Nephron progenitor cell (in vitro differentiated cells): Measurements from ENCODE around the gene ITIH1.

Source experiments
- DNase-seq: peaks from one replicate; pipeline ENCODE4 v3.0.0; 2021
- H3K27ac Mint-ChIP-seq: 2 replicates; pipeline ENCODE4 v1.8.0; 2021; ENCODE audit warnings: mild to moderate bottlenecking, moderate library complexity, mixed read lengths
- H3K27me3 Mint-ChIP-seq: 2 replicates; pipeline ENCODE4 v1.8.0; 2021; ENCODE audit warnings: mild to moderate bottlenecking, low read depth, mixed read lengths; ENCODE audit not compliant: poor library complexity
- H3K36me3 Mint-ChIP-seq: 2 replicates; pipeline ENCODE4 v1.8.0; 2021; ENCODE audit warnings: low read depth, mixed read lengths
- H3K4me1 Mint-ChIP-seq: 2 replicates; pipeline ENCODE4 v1.8.0; 2021; ENCODE audit warnings: mixed read lengths
- H3K4me3 Mint-ChIP-seq: 2 replicates; pipeline ENCODE4 v1.8.0; 2021; ENCODE audit warnings: mild to moderate bottlenecking, moderate library complexity, mixed read lengths
- H3K9me3 Mint-ChIP-seq: 2 replicates; pipeline ENCODE4 v1.8.0; 2021; ENCODE audit warnings: mild to moderate bottlenecking, moderate library complexity, mixed read lengths
- CTCF ChIP-seq: fragments of 200-600 bp; sonication (generic); IDR thresholded peaks from 2 replicates; pipeline ENCODE4 v1.5.0; 2021; ENCODE audit warnings: antibody characterized with exemption

Gene ITIH1

GRCh38 chr3:52777959-52778805, 783 bp downstream of the ITIH1 start:
- no peaks in the 10 kb centered on the region for H3K36me3 Mint-ChIP-seq
- no peak for TF ChIP-seq CTCF
- peak overlapping the region; percentile 89 for H3K27ac Mint-ChIP-seq
- H3K27me3 Mint-ChIP-seq: peaks cover 22% of the 10 kb centered on the region
- H3K4me1 Mint-ChIP-seq: peaks cover 12% of the 10 kb centered on the region
- H3K4me3 Mint-ChIP-seq: no peak overlapping the region
- no peaks in the 10 kb centered on the region for H3K9me3 Mint-ChIP-seq
- DNase-seq: no peak

- no peaks in the 10 kb centered on the region for H3K9me3 Mint-ChIP-seq
- H3K36me3 Mint-ChIP-seq: no peaks in the 10 kb centered on the region
- no peak for DNase-seq
- peaks cover 30% of the 10 kb centered on the region for H3K27me3 Mint-ChIP-seq
- no peak overlapping the region for H3K4me3 Mint-ChIP-seq
- no peak for TF ChIP-seq CTCF
- H3K4me1 Mint-ChIP-seq: peaks cover 5% of the 10 kb centered on the region
- no peak overlapping the region for H3K27ac Mint-ChIP-seq
These were observed 1.8 kb downstream of the ITIH1 start for GRCh38 chr3:52779011-52779836.

DNA sequence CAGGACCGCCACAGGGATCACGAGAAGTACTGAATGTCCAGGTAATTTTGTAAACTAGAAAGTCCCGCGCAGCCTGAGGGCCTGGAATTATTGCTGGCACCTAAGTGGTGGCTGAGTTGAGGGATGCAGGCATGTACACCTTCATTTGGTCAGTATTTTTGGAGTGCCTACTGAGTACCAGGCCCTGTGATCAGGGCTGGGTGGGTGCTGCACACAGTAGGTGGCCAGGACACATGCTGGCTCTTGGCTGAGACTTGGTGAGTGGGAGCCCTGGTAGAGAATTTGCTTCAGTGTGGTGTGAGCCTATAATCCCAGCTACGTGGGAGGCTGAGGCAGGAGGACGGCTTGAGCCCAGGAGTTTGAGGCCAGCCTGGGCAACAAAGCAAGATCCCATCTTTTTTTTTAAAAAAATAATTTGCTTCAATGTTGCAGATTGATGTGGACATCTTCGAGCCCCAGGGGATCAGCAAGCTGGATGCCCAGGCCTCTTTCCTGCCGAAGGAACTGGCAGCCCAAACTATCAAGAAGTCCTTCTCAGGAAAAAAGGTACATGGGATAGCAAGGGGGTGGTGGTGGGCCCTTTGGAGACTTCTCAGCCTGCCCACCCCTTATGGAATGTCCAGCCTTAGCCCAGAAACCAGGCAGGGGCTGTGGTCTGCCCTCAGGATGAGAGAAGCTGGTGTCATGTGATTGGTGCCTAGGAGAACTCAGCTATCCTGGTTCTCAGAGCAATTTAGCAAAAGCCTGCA, 2.6 kb downstream of the ITIH1 start:
- peaks cover 35% of the 10 kb centered on the region for H3K27me3 Mint-ChIP-seq
- no peaks in the 10 kb centered on the region for H3K9me3 Mint-ChIP-seq

DNA sequence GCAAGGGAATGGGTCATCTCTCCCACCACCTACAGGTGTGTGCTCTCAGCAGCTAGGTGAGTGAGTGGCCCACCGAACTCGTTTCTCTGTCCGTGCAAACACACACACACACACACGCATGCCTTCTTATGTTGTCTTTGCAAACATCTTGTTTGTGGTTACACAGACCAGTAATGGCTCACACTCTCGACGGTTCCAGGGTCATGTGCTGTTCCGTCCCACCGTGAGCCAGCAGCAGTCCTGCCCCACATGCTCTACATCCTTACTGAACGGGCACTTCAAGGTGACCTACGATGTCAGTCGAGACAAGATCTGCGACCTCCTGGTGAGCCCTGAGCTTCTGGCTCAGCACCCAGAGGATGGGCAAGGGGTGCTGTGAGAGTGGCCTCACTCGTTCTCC, 4.3 kb downstream of the ITIH1 start:
- no peak overlapping the region for H3K27ac Mint-ChIP-seq
- no peaks in the 10 kb centered on the region for H3K9me3 Mint-ChIP-seq
- no peak for DNase-seq
- no peak for TF ChIP-seq CTCF
- no peak overlapping the region for H3K4me3 Mint-ChIP-seq
- no peaks in the 10 kb centered on the region for H3K4me1 Mint-ChIP-seq
- H3K36me3 Mint-ChIP-seq: no peaks in the 10 kb centered on the region
- peaks cover 40% of the 10 kb centered on the region for H3K27me3 Mint-ChIP-seq

More for the DNA sequence above, 2.6 kb downstream of the ITIH1 start:
- no peak for DNase-seq
- Mint-ChIP-seq H3K4me1 (no peaks in the 10 kb centered on the region), H3K27ac (no peak overlapping the region), H3K36me3 (no peaks in the 10 kb centered on the region), H3K4me3 (no peak overlapping the region)
- no peak for TF ChIP-seq CTCF

- DNase-seq: no peak
- H3K4me3 Mint-ChIP-seq: no peak overlapping the region
- TF ChIP-seq CTCF: no peak
- no peaks in the 10 kb centered on the region for H3K9me3 Mint-ChIP-seq
- no peak overlapping the region for H3K27ac Mint-ChIP-seq
- H3K4me1 Mint-ChIP-seq: peaks cover 4% of the 10 kb centered on the region
- H3K27me3 Mint-ChIP-seq: peaks cover 40% of the 10 kb centered on the region
- no peaks in the 10 kb centered on the region for H3K36me3 Mint-ChIP-seq
These were observed 5.2 kb downstream of the ITIH1 start for GRCh38 chr3:52782412-52783210.
